Dedifferentiated amniotic fluid mesenchymal stem cell (primary cell): Measurements from ENCODE around the gene ASMTL.
"Not testable (repeated sequence)": the region's sequence is repeated elsewhere in the genome, so short reads cannot be mapped to it uniquely, and the experiment has no call there.

ENCODE experiments used
- DNase-seq: peaks from one replicate; pipeline ENCODE4 v3.0.0-alpha.2; 2016; ENCODE audit errors: extremely low spot score

Gene ASMTL

GRCh38 chrX:1482530-1482928 lies 29.8 kb upstream of the ASMTL start:
- DNase-seq: not testable (repeated sequence)

GRCh38 chrX:1481636-1482529 lies 29.2 kb upstream of the ASMTL start:
- peak; percentile 87 for DNase-seq

- no peak for DNase-seq
These were observed 27.5 kb upstream of the ASMTL start for GRCh38 chrX:1480082-1480785.

GRCh38 chrX:1477801-1478458 lies 25.2 kb upstream of the ASMTL start:
- DNase-seq: no peak

- no peak for DNase-seq
These were observed 24.5 kb upstream of the ASMTL start for GRCh38 chrX:1477229-1477628.

GRCh38 chrX:1476682-1477081 lies 24.0 kb upstream of the ASMTL start:
- no peak for DNase-seq

GRCh38 chrX:1475881-1476280 lies 23.2 kb upstream of the ASMTL start:
- no peak for DNase-seq

- DNase-seq: no peak
These were observed 22.8 kb upstream of the ASMTL start for GRCh38 chrX:1475481-1475880.

- DNase-seq: not testable (repeated sequence)
These were observed 21.9 kb upstream of the ASMTL start for GRCh38 chrX:1474593-1474992.

- DNase-seq: no peak
These were observed 20.3 kb upstream of the ASMTL start for GRCh38 chrX:1472975-1473374.

GRCh38 chrX:1468250-1468772 lies 15.6 kb upstream of the ASMTL start:
- DNase-seq: peak; percentile 75

- no peak for DNase-seq
These were observed 14.4 kb upstream of the ASMTL start for GRCh38 chrX:1466971-1467561.

- no peak for DNase-seq
These were observed 13.5 kb upstream of the ASMTL start for GRCh38 chrX:1466232-1466661.

GRCh38 chrX:1465286-1466231 lies 12.8 kb upstream of the ASMTL start:
- DNase-seq: no peak

GRCh38 chrX:1464971-1465285 lies 12.2 kb upstream of the ASMTL start:
- no peak for DNase-seq

GRCh38 chrX:1464041-1464970 lies 11.6 kb upstream of the ASMTL start:
- no peak for DNase-seq

- no peak for DNase-seq
These were observed 10.9 kb upstream of the ASMTL start for GRCh38 chrX:1463581-1463980.

GRCh38 chrX:1462596-1463251 lies 10.0 kb upstream of the ASMTL start:
- no peak for DNase-seq

GRCh38 chrX:1462110-1462509 lies 9.4 kb upstream of the ASMTL start:
- no peak for DNase-seq
